ENCODE data around the gene EYA2.
A peak's percentile ranks its signal among the peaks of the same experiment; 100 is the strongest.
"Not testable (repeated sequence)": the region's sequence is repeated elsewhere in the genome, so short reads cannot be mapped to it uniquely, and the experiment has no call there.

Gene EYA2

GRCh38 chr20:47154089-47154488, 259.4 kb downstream of the EYA2 start:
- no peak for DNase-seq

DNA sequence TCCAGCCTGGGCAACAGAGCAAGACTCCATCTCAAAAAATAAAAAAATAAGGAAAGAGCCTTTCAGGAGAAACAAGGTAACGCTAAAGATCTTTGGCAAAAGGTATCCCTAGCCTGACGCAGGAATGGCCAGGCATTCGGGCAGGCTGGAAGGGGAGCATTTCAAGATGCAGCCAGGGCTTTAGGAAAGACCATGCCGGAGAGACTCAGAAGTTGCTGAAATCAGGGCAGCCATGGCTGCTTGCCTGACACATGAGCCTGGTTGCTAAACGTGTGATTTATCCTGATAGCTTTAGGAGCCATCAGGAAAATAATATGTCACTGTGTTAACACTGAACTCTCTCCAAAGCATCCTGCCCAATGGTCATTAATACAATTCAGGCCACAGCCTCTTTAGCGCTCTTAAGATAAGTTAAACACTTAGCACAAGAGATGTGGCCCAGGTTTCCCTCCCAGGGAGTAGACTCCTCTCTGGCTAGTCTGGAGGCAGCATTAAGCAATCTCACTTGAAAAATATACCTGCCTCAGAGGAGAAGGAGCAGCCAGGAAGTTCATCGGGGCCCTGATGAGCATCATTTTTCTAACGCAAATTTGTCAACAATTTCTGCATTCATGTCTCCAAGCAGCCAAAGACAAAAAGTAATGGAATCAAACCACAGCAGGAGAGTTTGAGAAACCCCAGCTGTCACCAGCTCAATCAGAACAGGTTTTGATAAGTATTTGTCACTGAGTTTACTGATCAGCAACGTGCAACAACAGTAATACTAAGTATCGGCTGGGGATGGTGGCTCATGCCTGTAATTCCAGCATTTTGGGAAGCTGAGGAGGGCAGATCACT, 261.9 kb downstream of the EYA2 start:
- no peak for DNase-seq

- DNase-seq = no peak
Measured at GRCh38 chr20:47159166-47159565, 264.5 kb downstream of the EYA2 start.

- no peak for DNase-seq
Measured at GRCh38 chr20:47160240-47160639, 265.6 kb downstream of the EYA2 start.

DNA sequence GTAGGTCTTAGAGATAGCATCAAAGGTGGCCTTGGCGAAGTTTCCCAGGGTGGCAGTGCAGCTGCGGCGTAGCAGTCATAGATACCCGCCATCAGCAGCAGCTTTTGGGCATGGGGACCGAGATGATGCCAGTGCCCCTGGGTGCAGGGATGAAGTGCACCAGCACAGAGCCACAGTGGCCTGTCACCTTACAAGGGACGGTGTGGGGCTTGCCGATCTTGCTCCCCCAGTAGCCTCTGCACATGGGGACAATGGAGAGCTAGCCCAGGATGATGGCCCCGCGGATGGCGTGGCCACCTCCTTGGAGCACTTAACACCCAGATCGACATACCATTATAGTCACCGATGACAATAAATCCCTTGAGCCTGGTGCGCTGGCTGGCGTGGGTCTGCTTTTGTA, 266.3 kb downstream of the EYA2 start:
- no peak for DNase-seq

DNA sequence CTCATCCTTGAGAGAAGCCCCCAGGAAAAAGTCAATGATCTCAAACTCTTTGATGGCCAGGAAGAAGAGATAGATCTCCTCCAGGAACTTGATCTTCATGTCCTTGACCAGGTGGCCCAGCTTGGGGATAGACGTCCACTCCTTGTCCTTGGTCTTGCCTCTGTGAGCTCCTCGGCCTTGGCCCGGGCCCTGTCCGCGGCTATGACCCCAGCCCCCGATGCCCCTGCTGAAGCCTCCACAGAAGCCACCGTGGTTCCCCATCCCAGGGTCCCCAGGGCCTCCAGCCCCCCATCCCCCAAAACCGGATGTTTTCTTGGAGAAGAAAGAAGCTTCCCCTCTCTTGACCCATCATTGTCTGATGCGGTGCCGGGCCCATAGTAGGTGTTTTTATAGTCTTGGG, 266.8 kb downstream of the EYA2 start:
- DNase-seq = no peak

DNA sequence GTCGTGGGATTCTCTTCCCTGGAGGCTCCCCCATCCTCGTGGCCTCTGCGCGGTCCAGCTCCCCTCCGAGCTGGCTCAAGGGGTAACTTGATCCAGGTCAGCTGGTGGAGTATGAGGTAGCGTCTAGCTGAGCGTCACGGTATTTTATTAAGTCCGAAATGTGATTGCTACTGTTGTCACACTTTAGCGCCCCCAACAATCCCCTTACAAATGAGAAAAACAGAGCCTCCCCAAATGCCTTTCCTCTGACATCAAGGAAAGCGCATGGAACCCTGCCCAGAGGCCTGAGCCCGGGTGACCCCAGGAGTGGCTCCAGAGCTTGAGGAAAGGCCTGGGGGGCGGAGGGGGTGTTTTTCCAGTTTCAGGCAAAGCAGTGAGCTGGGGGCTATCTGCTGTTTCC, 269.5 kb downstream of the EYA2 start:
- no peak for DNase-seq

GRCh38 chr20:47165376-47165865, 270.8 kb downstream of the EYA2 start:
- DNase-seq = no peak

- DNase-seq = no peak
Measured at GRCh38 chr20:47167846-47168245, 273.2 kb downstream of the EYA2 start.

GRCh38 chr20:47172579-47172978, 277.9 kb downstream of the EYA2 start:
- DNase-seq = no peak

DNA sequence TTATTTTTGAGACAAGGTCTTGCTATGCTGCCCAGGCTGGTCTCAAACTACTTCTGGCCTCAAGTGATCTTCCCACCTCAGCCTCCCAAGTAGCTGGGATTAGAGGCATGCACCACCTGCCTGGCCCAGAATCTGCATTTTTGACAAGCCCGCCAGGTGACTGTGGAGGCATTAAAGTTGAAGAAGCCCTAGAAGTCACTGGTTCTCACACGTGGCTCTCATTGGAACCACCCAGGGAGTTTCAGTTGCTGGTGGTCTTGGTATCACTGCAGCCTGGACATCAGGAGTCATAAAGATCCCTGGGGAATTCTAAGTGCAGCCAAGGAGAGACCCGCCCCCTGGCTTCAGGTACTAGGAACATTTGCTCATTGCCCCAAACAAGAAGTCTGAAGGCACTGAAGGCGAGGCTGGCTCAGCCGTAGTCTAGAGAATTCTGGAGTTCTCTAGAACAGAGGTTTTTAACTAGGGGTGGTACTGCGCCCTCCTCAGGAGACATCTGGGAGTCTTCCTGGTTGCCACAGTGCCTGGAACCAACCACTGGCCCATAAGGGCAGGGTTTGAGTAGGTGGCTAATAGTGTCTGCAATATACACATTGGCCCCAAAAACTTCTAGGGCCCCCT, 279.1 kb downstream of the EYA2 start:
- no peak for DNase-seq

DNA sequence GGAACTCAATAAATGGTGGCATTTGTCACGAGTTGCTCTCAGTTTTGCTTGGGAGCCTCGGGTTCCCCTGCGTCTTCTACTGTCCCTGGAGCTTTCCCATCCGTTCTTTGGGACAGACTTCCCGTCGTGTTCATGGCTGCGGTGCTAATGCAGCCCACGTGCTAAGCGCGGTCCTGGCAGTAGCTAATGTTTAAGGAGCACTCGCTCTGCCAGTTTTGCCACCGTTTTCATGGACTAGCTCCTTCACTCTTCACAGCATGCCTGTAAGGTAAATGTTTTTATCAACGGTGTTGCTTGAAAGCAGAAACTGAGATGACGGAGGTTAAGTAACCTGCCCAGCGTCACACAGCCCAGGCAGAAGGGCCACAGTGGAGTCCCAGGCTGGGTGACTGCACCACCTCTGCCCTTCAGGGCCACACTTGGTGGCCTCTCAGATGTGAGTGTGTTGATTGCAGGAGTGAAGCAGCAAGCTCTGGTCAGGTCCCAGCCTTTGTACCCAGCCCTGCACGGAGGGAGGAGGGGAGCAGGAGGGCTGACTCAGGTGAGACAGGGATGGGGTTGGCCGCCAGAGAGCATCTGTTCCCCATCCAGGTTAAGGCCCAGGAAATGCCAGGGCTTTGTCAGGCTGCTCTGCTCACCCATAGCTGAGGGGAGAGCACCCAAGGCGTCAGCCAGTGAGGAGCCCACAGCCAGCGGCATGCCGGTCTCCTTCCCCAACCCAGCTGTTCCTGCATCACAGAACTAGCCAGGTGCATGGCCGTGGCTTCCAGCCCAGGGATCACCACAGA, 280.0 kb downstream of the EYA2 start:
- DNase-seq = no peak

DNA sequence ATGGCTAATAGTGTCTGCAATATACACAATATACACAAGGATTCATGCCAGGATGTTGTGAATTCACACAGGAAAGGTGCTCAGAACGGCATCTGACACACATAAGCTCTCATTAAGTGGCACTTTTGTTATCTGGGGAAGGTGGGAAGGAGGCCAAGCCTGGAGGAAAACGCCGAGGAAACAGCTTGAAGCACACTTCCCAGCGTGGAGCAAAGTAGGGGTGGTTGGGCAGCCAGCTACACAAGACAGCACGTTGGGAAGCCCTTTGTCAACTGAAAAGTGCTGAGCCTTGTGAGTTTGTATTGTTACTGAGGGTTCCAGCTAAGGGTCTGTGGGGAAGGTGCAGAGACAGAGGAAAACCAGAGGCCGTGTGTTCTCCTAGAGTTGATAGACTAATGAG, 280.9 kb downstream of the EYA2 start:
- no peak for DNase-seq

- DNase-seq = not testable (repeated sequence)
Measured at GRCh38 chr20:47176217-47176616, 281.6 kb downstream of the EYA2 start.

GRCh38 chr20:47178277-47178676, 283.6 kb downstream of the EYA2 start:
- DNase-seq = no peak

DNA sequence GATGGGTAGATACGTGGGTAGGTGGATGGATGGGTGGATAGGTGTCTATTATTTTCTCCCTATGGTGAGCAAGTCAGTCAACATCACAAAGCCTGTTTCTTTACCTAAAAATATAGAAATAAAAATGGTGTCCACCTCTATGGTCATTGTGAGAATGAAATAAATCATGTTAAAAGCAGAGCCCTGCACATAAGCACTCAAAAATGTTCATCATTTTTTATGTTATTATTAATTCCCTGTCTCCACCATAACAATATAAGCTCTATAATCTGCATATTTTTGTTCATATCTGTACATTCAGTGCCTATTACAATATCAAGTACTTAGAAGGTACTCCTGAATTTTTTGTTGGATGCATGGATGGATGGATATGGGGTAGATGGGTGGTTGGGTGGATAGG, 284.2 kb downstream of the EYA2 start:
- DNase-seq = no peak

- no peak for DNase-seq
Measured at GRCh38 chr20:47179267-47179666, 284.6 kb downstream of the EYA2 start.

DNA sequence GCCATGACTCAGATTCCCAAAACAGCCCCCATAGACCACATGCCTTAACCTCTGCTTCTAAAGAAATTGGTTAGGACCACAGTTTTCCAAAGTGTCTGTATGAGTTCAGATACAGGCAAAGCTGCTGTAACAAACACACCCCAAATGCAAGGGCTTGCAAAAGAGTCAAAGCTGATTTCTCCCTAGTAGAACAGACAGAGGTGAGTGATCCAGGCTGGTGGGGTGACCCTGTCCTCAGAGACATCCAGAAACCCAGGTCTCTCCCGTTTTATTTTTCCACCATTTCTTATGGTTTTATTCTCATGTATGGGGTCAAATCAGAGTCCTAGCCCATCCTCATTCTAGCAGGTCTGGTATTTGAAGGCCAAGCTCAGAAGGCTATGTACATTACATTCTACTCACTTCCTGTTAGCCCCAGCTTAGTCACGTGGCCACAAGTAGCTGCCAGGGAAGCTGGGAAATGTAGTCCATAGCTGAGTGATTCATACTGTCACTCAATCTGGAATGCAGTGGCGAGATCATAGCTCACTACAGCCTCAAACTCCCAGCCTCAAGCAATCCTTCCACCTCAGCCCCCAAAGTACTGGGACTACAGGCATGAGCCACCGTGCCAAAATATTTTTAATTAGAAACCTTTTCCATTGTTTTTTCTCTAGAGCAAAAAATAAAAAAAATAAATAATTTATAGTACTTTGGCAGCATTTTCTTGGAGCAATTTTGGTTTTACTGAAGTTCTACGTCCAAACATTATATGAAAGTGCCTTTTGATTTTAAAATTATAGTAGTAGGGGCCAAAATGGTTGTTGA, 286.6 kb downstream of the EYA2 start:
- DNase-seq = peak; percentile 88

- no peak for DNase-seq
Measured at GRCh38 chr20:47183367-47183766, 288.7 kb downstream of the EYA2 start.

DNA sequence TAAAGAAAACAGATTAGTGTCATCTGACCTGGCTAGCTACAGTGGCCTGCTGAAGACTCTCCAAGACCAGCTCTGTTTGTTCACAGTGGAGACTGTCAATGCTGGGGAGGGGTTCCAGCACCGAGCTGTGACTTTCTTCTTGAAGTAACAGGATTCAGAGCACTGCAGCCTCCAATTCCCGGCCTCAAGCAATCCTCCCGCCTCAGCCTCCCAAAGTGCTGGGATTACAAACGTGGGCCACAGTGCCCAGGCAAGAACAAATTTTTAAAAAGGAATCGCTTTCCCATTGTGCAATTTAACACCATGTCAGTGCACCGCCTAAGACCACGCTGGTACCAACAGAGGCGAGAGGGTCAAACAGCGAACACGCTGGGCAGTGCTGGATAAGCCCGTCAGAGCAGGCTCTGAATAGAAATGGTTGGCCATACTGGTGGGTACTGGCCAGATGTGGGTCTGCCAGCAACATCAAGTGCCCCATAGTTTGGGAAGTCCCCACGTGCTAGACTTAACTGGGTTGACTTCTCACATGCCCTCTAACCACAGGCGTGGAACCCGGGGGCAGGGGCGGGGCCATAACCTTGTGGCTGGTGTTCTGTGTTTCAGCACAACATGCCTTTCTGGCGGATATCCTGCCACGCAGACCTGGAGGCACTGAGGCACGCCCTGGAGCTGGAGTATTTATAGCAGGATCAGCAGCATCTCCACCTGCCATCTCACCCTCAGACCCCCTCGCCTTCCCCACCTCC, 293.0 kb downstream of the EYA2 start:
- peak; percentile 15 for DNase-seq

- peak; percentile 20 for DNase-seq
Measured at GRCh38 chr20:47188540-47188939, 293.9 kb downstream of the EYA2 start.

- peak; percentile 79 for DNase-seq
Measured at GRCh38 chr20:47189060-47189459, 294.4 kb downstream of the EYA2 start.

Data from MV-4-11 (cell line).